Measurements from ENCODE around the gene CKMT2.
A peak's percentile ranks its signal among the peaks of the same experiment; 100 is the strongest.

CKMT2 gene

GRCh38 chr5:81219389-81219788, 13.7 kb upstream of the CKMT2 start:
- no peak for DNase-seq

GRCh38 chr5:81222285-81222684, 10.8 kb upstream of the CKMT2 start:
- DNase-seq = no peak

- no peak for DNase-seq
These were observed 7.7 kb upstream of the CKMT2 start for GRCh38 chr5:81225463-81225862.

GRCh38 chr5:81226286-81226685, 6.8 kb upstream of the CKMT2 start:
- no peak for DNase-seq

- DNase-seq = no peak
These were observed 6.2 kb upstream of the CKMT2 start for GRCh38 chr5:81226949-81227348.

- no peak for DNase-seq
These were observed 5.0 kb upstream of the CKMT2 start for GRCh38 chr5:81228084-81228483.

GRCh38 chr5:81230416-81230815, 2.7 kb upstream of the CKMT2 start:
- DNase-seq = no peak

GRCh38 chr5:81232464-81233079, 550 bp upstream of the CKMT2 start:
- peak in 1 of 2 experiments; percentile 39 for DNase-seq

GRCh38 chr5:81234299-81234698, 1.2 kb downstream of the CKMT2 start:
- DNase-seq = no peak

- DNase-seq = no peak
These were observed 1.7 kb downstream of the CKMT2 start for GRCh38 chr5:81234801-81235200.

- peak; percentile 6 to 25 for DNase-seq
These were observed 2.4 kb downstream of the CKMT2 start for GRCh38 chr5:81235287-81236072.

GRCh38 chr5:81238460-81238859, 5.3 kb downstream of the CKMT2 start:
- no peak for DNase-seq

GRCh38 chr5:81239613-81240012, 6.5 kb downstream of the CKMT2 start:
- no peak for DNase-seq

GRCh38 chr5:81241001-81241400, 7.9 kb downstream of the CKMT2 start:
- no peak for DNase-seq

GRCh38 chr5:81241961-81242648, 9.0 kb downstream of the CKMT2 start:
- no peak for DNase-seq

- DNase-seq = no peak
These were observed 9.8 kb downstream of the CKMT2 start for GRCh38 chr5:81242906-81243436.

GRCh38 chr5:81244451-81244850, 11.3 kb downstream of the CKMT2 start:
- no peak for DNase-seq

- DNase-seq = no peak
These were observed 12.7 kb downstream of the CKMT2 start for GRCh38 chr5:81245871-81246235.

- DNase-seq = no peak
These were observed 13.6 kb downstream of the CKMT2 start for GRCh38 chr5:81246697-81247096.

GRCh38 chr5:81247441-81247972, 14.4 kb downstream of the CKMT2 start:
- DNase-seq = no peak

GRCh38 chr5:81249240-81249639, 16.1 kb downstream of the CKMT2 start:
- DNase-seq = no peak

GRCh38 chr5:81250004-81250403, 16.9 kb downstream of the CKMT2 start:
- DNase-seq = no peak

- DNase-seq = no peak
These were observed 18.8 kb downstream of the CKMT2 start for GRCh38 chr5:81251922-81252321.

GRCh38 chr5:81252904-81253303, 19.8 kb downstream of the CKMT2 start:
- DNase-seq = no peak
